WTC11 (cell line): Measurements from ENCODE around the gene BCL2L11. TPM values are rescaled to one million over a fixed set of nuclear protein-coding genes. Genes with fewer than 3 reads are reported as not detected.

Experiments
- ATAC-seq: fragments of 200-7000 bp; cut with Tn5 transposase; 2 replicates; pipeline ENCODE4 v1.10.0; 2021; ENCODE audit warnings: mild to moderate bottlenecking, moderate library complexity
- CTCF ChIA-PET: fragments of 300-600 bp; sonication (Branson Sonifier 250); formaldehyde crosslinking; loops from one replicate; lab custom pipeline; 2021; ENCODE audit warnings: antibody characterized with exemption; lab: Charles Lee
- POLR2A ChIA-PET: fragments of 350-600 bp; sonication (Branson Sonifier 250); formaldehyde crosslinking; loops from one replicate; lab custom pipeline; 2021; ENCODE audit warnings: antibody characterized with exemption; lab: Charles Lee
- DNase-seq: peaks from one replicate; pipeline ENCODE4 v3.0.0; 2021; ENCODE audit warnings: low spot score
- H3K27ac Mint-ChIP-seq: 2 replicates; pipeline ENCODE4 v1.8.0; 2021; ENCODE audit warnings: mixed read lengths
- H3K27me3 Mint-ChIP-seq: 2 replicates; pipeline ENCODE4 v1.8.0; 2021; ENCODE audit warnings: low read depth, mild to moderate bottlenecking, moderate library complexity, mixed read lengths
- H3K36me3 Mint-ChIP-seq: 2 replicates; pipeline ENCODE4 v1.8.0; 2021; ENCODE audit warnings: mixed read lengths
- H3K4me1 Mint-ChIP-seq: 2 replicates; pipeline ENCODE4 v1.8.0; 2022; ENCODE audit warnings: mixed read lengths
- H3K4me3 Mint-ChIP-seq: 2 replicates; pipeline ENCODE4 v1.8.0; 2021; ENCODE audit warnings: mild to moderate bottlenecking, moderate library complexity, mixed read lengths
- H3K9me3 Mint-ChIP-seq: 2 replicates; pipeline ENCODE4 v1.8.0; 2021; ENCODE audit warnings: mixed read lengths
- CBFB ChIP-seq: sonication (generic); formaldehyde crosslinking; IDR thresholded peaks from 2 replicates; pipeline ENCODE4 v1.8.1; 2022; ENCODE audit warnings: mild to moderate bottlenecking, low read depth, missing genetic modification reagents
- ELF4 ChIP-seq: sonication (generic); formaldehyde crosslinking; IDR thresholded peaks from 2 replicates; pipeline ENCODE4 v1.8.1; 2022; ENCODE audit warnings: low read depth, mild to moderate bottlenecking, moderate library complexity, missing genetic modification reagents
- EMX1 ChIP-seq: fragments of 250-450 bp; sonication (Bioruptor Pico); IDR thresholded peaks from 2 replicates; pipeline ENCODE4 v1.8.0; 2021; ENCODE audit warnings: mild to moderate bottlenecking
- ESRRA ChIP-seq: sonication (generic); formaldehyde crosslinking; IDR thresholded peaks from 2 replicates; pipeline ENCODE4 v1.8.1; 2022; ENCODE audit warnings: mild to moderate bottlenecking, missing genetic modification reagents, borderline replicate concordance
- ETV6 ChIP-seq: sonication (generic); formaldehyde crosslinking; IDR thresholded peaks from 2 replicates; pipeline ENCODE4 v1.8.1; 2022; ENCODE audit warnings: mild to moderate bottlenecking, missing genetic modification reagents
- FOXJ3 ChIP-seq: sonication (generic); formaldehyde crosslinking; IDR thresholded peaks from 2 replicates; pipeline ENCODE4 v1.9.0; 2021; ENCODE audit warnings: missing genetic modification reagents, mild to moderate bottlenecking, borderline replicate concordance
- FOXK1 ChIP-seq: sonication (generic); formaldehyde crosslinking; IDR thresholded peaks from 2 replicates; pipeline ENCODE4 v1.8.0; 2022; ENCODE audit warnings: mild to moderate bottlenecking, moderate library complexity, missing genetic modification reagents
- GABPB1 ChIP-seq: sonication (generic); formaldehyde crosslinking; IDR thresholded peaks from 2 replicates; pipeline ENCODE4 v1.8.1; 2023; ENCODE audit warnings: mild to moderate bottlenecking, missing genetic modification reagents
- GRHL2 ChIP-seq: fragments of 250-450 bp; sonication (Bioruptor Pico); IDR thresholded peaks from 2 replicates; pipeline ENCODE4 v1.8.0; 2022; ENCODE audit warnings: mild to moderate bottlenecking, moderate library complexity; ENCODE audit not compliant: insufficient replicate concordance, severe bottlenecking
- HMGA2 ChIP-seq: fragments of 250-450 bp; sonication (Bioruptor Pico); IDR thresholded peaks from 2 replicates; pipeline ENCODE4 v1.4.0; 2021; ENCODE audit warnings: mild to moderate bottlenecking, moderate library complexity
- KAT7 ChIP-seq: sonication (generic); formaldehyde crosslinking; IDR thresholded peaks from 2 replicates; pipeline ENCODE4 v1.8.1; 2023; ENCODE audit warnings: missing genetic modification reagents, mild to moderate bottlenecking, borderline replicate concordance
- MYBL2 ChIP-seq: sonication (generic); formaldehyde crosslinking; IDR thresholded peaks from 2 replicates; pipeline ENCODE4 v1.8.1; 2023; ENCODE audit warnings: mild to moderate bottlenecking, moderate library complexity, missing genetic modification reagents
- PRRX2 ChIP-seq: fragments of 250-450 bp; sonication (Bioruptor Pico); IDR thresholded peaks from 2 replicates; pipeline ENCODE4 v1.8.0; 2021; ENCODE audit warnings: mild to moderate bottlenecking
- RORB ChIP-seq: fragments of 250-450 bp; sonication (Bioruptor Pico); IDR thresholded peaks from 2 replicates; pipeline ENCODE4 v1.9.0; 2021; ENCODE audit warnings: mild to moderate bottlenecking
- SMAD3 ChIP-seq: sonication (generic); formaldehyde crosslinking; IDR thresholded peaks from 2 replicates; pipeline ENCODE4 v1.8.0; 2022; ENCODE audit warnings: missing genetic modification reagents, mild to moderate bottlenecking, borderline replicate concordance
- TCF7 ChIP-seq: sonication (generic); formaldehyde crosslinking; IDR thresholded peaks from 2 replicates; pipeline ENCODE4 v1.8.0; 2022; ENCODE audit warnings: mild to moderate bottlenecking, low read depth, missing genetic modification reagents, moderate library complexity
- ZBTB21 ChIP-seq: sonication (generic); formaldehyde crosslinking; IDR thresholded peaks from 2 replicates; pipeline ENCODE4 v1.8.1; 2023; ENCODE audit warnings: mild to moderate bottlenecking, missing genetic modification reagents, borderline replicate concordance
- ZNF423 ChIP-seq: fragments of 250-450 bp; sonication (Bioruptor Pico); IDR thresholded peaks from 2 replicates; pipeline ENCODE4 v2.1.2; 2022; ENCODE audit warnings: mild to moderate bottlenecking, moderate library complexity
- total RNA-seq: library from RNA; stranded (reverse); gene quantifications from 3 replicates; pipeline ENCODE4 v1.2.3, GENCODE V29; 2021
- TF ChIP-seq, protein P1 (sequence below): sonication (generic); formaldehyde crosslinking; IDR thresholded peaks from 2 replicates; pipeline ENCODE4 v1.8.1; 2023; ENCODE audit warnings: mild to moderate bottlenecking, missing genetic modification reagents, moderate library complexity
- TF ChIP-seq, protein P2 (sequence below): sonication (generic); formaldehyde crosslinking; IDR thresholded peaks from 2 replicates; pipeline ENCODE4 v1.8.1; 2023; ENCODE audit warnings: mild to moderate bottlenecking, missing genetic modification reagents
- TF ChIP-seq, protein P3 (sequence below): fragments of 250-450 bp; sonication (Bioruptor Pico); IDR thresholded peaks from 2 replicates; pipeline ENCODE4 v2.1.2; 2022; ENCODE audit warnings: mild to moderate bottlenecking, moderate library complexity
- TF ChIP-seq, protein P4 (sequence below): sonication (generic); formaldehyde crosslinking; IDR thresholded peaks from 2 replicates; pipeline ENCODE4 v1.8.0; 2022; ENCODE audit warnings: mild to moderate bottlenecking, missing genetic modification reagents
- TF ChIP-seq, protein P5 (sequence below): sonication (generic); formaldehyde crosslinking; IDR thresholded peaks from 2 replicates; pipeline ENCODE4 v1.8.1; 2023; ENCODE audit warnings: mild to moderate bottlenecking, missing genetic modification reagents, borderline replicate concordance

The BCL2L11 gene
- total RNA-seq, 1 experiment from 2014 or later: 19.3 TPM

DNA sequence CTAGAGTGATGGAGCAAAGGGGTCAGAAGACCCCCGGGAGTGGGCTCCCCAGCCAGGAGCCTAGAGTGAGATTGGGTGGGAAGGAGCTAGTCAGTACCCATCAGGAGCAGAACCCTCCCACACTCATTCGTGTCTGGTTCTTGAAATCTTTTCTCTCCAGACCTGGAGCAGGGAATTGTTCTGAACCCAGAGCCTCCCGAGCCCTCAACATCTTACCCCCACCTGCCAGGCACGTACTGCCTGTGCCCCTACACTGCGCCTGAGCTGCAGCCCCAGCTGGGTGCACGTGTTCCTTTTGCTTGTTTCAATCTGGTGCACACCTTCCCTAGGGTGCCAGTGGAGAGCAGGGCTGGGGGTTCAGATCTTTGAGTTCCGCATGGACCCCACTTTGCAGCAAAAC lies 52.6 kb downstream of the BCL2L11 start:
- Mint-ChIP-seq H3K27ac (no peak overlapping the region), H3K36me3 (no peaks in the 10 kb centered on the region)
- ATAC-seq: no peak
- DNase-seq: no peak
- TF ChIP-seq SMAD3 (CRISPR knock-in tag): no peak
- no peak for TF ChIP-seq MYBL2 (CRISPR knock-in tag)
- TF ChIP-seq ELF4 (CRISPR knock-in tag): no peak
- no peak for TF ChIP-seq CBFB (CRISPR knock-in tag)
- TF ChIP-seq RORB: no peak
- TF ChIP-seq PRRX2 (CRISPR knock-in tag): no peak
- TF ChIP-seq FOXK1 (CRISPR knock-in tag): no peak
- TF ChIP-seq ZBTB21 (CRISPR knock-in tag): no peak
- TF ChIP-seq, protein P1, sequence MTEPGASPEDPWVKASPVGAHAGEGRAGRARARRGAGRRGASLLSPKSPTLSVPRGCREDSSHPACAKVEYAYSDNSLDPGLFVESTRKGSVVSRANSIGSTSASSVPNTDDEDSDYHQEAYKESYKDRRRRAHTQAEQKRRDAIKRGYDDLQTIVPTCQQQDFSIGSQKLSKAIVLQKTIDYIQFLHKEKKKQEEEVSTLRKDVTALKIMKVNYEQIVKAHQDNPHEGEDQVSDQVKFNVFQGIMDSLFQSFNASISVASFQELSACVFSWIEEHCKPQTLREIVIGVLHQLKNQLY (CRISPR knock-in tag): no peak
- TF ChIP-seq, protein P2, sequence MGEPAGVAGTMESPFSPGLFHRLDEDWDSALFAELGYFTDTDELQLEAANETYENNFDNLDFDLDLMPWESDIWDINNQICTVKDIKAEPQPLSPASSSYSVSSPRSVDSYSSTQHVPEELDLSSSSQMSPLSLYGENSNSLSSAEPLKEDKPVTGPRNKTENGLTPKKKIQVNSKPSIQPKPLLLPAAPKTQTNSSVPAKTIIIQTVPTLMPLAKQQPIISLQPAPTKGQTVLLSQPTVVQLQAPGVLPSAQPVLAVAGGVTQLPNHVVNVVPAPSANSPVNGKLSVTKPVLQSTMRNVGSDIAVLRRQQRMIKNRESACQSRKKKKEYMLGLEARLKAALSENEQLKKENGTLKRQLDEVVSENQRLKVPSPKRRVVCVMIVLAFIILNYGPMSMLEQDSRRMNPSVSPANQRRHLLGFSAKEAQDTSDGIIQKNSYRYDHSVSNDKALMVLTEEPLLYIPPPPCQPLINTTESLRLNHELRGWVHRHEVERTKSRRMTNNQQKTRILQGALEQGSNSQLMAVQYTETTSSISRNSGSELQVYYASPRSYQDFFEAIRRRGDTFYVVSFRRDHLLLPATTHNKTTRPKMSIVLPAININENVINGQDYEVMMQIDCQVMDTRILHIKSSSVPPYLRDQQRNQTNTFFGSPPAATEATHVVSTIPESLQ (CRISPR knock-in tag): no peak
- no peak for TF ChIP-seq TCF7 (CRISPR knock-in tag)
- no peak for TF ChIP-seq FOXJ3 (CRISPR knock-in tag)
- TF ChIP-seq, all 79 proteins: peak for 0
- ChIA-PET POLR2A (no interaction called here), CTCF (interaction anchor here (1.0 to 1.4 kb wide), 2 partner anchors 14 to 56 kb away, joined by 3 to 4 read pairs; no protein-coding TSS in a partner anchor)
- Mint-ChIP-seq H3K4me3 (no peak overlapping the region), H3K27me3 (peaks cover 6% of the 10 kb centered on the region), H3K4me1 (peaks cover 25% of the 10 kb centered on the region), H3K9me3 (no peaks in the 10 kb centered on the region)

DNA sequence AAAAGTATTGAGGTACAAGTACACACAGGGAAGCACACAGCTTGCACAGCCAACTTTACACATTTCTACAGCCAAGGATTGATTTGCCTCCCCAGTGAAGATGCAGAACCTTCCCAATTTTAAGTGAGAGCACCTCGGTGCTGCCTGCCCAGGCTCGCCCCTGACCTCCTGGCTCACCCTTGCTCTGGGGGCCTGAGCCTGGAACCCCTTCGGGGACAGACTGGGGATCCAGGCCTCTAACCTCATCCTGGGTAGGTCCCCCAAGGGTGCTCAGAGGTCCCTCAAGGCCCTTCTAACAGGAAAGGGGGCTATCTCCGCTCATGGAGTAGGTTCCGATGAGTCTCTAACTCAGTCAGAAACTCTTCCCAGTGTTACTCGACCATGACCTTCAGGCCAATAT lies 53.1 kb downstream of the BCL2L11 start:
- Mint-ChIP-seq H3K36me3 (no peaks in the 10 kb centered on the region), H3K27ac (no peak overlapping the region), H3K27me3 (peaks cover 6% of the 10 kb centered on the region), H3K9me3 (no peaks in the 10 kb centered on the region), H3K4me3 (no peak overlapping the region), H3K4me1 (peaks cover 22% of the 10 kb centered on the region)
- TF ChIP-seq, protein P3, sequence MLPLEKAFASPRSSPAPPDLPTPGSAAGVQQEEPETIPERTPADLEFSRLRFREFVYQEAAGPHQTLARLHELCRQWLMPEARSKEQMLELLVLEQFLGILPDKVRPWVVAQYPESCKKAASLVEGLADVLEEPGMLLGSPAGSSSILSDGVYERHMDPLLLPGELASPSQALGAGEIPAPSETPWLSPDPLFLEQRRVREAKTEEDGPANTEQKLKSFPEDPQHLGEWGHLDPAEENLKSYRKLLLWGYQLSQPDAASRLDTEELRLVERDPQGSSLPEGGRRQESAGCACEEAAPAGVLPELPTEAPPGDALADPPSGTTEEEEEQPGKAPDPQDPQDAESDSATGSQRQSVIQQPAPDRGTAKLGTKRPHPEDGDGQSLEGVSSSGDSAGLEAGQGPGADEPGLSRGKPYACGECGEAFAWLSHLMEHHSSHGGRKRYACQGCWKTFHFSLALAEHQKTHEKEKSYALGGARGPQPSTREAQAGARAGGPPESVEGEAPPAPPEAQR (CRISPR knock-in tag): no peak
- no peak for TF ChIP-seq ESRRA (CRISPR knock-in tag)
- TF ChIP-seq ZNF423: no peak
- no peak for TF ChIP-seq HMGA2 (CRISPR knock-in tag)
- TF ChIP-seq GRHL2 (CRISPR knock-in tag): no peak
- no peak for TF ChIP-seq EMX1 (CRISPR knock-in tag)
- TF ChIP-seq ETV6 (CRISPR knock-in tag): no peak
- TF ChIP-seq, protein P4, sequence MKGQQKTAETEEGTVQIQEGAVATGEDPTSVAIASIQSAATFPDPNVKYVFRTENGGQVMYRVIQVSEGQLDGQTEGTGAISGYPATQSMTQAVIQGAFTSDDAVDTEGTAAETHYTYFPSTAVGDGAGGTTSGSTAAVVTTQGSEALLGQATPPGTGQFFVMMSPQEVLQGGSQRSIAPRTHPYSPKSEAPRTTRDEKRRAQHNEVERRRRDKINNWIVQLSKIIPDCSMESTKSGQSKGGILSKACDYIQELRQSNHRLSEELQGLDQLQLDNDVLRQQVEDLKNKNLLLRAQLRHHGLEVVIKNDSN (CRISPR knock-in tag): no peak
- TF ChIP-seq GABPB1 (CRISPR knock-in tag): no peak
- TF ChIP-seq, protein P2 (CRISPR knock-in tag): no peak
- TF ChIP-seq, protein P5, sequence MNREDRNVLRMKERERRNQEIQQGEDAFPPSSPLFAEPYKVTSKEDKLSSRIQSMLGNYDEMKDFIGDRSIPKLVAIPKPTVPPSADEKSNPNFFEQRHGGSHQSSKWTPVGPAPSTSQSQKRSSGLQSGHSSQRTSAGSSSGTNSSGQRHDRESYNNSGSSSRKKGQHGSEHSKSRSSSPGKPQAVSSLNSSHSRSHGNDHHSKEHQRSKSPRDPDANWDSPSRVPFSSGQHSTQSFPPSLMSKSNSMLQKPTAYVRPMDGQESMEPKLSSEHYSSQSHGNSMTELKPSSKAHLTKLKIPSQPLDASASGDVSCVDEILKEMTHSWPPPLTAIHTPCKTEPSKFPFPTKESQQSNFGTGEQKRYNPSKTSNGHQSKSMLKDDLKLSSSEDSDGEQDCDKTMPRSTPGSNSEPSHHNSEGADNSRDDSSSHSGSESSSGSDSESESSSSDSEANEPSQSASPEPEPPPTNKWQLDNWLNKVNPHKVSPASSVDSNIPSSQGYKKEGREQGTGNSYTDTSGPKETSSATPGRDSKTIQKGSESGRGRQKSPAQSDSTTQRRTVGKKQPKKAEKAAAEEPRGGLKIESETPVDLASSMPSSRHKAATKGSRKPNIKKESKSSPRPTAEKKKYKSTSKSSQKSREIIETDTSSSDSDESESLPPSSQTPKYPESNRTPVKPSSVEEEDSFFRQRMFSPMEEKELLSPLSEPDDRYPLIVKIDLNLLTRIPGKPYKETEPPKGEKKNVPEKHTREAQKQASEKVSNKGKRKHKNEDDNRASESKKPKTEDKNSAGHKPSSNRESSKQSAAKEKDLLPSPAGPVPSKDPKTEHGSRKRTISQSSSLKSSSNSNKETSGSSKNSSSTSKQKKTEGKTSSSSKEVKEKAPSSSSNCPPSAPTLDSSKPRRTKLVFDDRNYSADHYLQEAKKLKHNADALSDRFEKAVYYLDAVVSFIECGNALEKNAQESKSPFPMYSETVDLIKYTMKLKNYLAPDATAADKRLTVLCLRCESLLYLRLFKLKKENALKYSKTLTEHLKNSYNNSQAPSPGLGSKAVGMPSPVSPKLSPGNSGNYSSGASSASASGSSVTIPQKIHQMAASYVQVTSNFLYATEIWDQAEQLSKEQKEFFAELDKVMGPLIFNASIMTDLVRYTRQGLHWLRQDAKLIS (CRISPR knock-in tag): no peak
- no peak for TF ChIP-seq KAT7 (CRISPR knock-in tag)
- TF ChIP-seq, protein P1 (CRISPR knock-in tag): no peak
- DNase-seq (no peak), ATAC-seq (no peak)
- ChIA-PET CTCF (interaction anchor here (1.0 to 1.4 kb wide), 2 partner anchors 13 to 56 kb away, joined by 3 to 4 read pairs; no protein-coding TSS in a partner anchor), POLR2A (no interaction called here)
